ENCODE results near the gene LCT. TPM values are rescaled to one million over a fixed set of nuclear protein-coding genes. Genes with fewer than 3 reads are reported as not detected.

The LCT gene
- total and polyA plus RNA-seq, 2 of the 4 experiments (the other 2 are of a cell fraction) = under 0.01 TPM; not detected in 1

DNA sequence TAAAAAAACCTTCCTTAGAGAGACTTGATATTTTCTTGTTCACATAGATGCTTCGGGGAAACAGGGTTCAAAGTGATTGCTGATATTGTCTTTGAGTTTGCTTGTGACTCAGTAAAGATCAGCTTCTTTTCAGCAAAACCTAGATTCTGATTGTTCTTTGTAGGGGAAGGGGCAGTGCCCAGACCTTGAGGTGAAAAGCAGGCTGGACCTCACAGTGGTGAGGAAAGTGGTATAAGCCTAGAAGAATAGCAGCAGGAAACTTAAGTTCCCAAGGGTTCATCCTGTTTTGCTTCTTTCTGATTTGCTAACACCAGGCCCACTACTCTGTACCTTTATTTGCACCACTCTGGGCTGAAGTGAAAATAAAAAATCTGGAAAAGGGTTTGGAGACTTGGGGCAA lies 74.5 kb downstream of the LCT start:
- peaks cover 21% of the 10 kb centered on the region in 2 experiments for H3K79me1 ChIP-seq (ENCODE audit: low read depth in 1 of 2, low read length in 2 of 2)
- H4K91ac ChIP-seq (ENCODE audit: insufficient read depth, low read depth, low read length) = no peak overlapping the region
- no peak overlapping the region for H3K4me2 ChIP-seq (ENCODE audit: low read depth, low read length)
- POLR2A ChIA-PET (ENCODE audit: unreplicated experiment) = no interaction called here
- peaks cover 3% of the 10 kb centered on the region; the same call in 1 of the 2 replicates for H3K9me1 ChIP-seq (ENCODE audit: insufficient read depth, low read length)
- H2AFZ ChIP-seq (replicated peaks; ENCODE audit: low read length, poor library complexity) = no peak overlapping the region
- H3K9me3 ChIP-seq (ENCODE audit: control insufficient read depth, insufficient read depth, low read length) = no peaks in the 10 kb centered on the region
- no peak overlapping the region for H2BK120ac ChIP-seq (ENCODE audit: low read depth, low read length)
- in situ Hi-C loops (cut with MboI; ENCODE audit: low sequenced_read_pairs) = no loop called here
- ATAC-seq (ENCODE audit: low read depth) = no peak
- no peak overlapping the region for H2BK5ac ChIP-seq (ENCODE audit: low read depth, low read length, poor library complexity, severe bottlenecking)
- no peak overlapping the region for H2AK5ac ChIP-seq (ENCODE audit: low read depth, low read length)
- DNase-seq = no peak
- H3K27ac ChIP-seq (ENCODE audit: insufficient read depth, low read length) = no peak overlapping the region
- H4K5ac ChIP-seq (ENCODE audit: low read depth, low read length) = no peak overlapping the region
- H3K14ac ChIP-seq (replicated peaks; ENCODE audit: low read depth, low read length) = no peak overlapping the region
- H3K27me3 ChIP-seq (ENCODE audit: control insufficient read depth, insufficient read depth, low read length) = no peaks in the 10 kb centered on the region
- H3K4ac ChIP-seq (ENCODE audit: low read depth, low read length) = no peak overlapping the region
- dilution Hi-C loops (cut with HindIII; ENCODE audit: low sequenced_read_pairs, unreplicated experiment) = no loop called here
- H2AK9ac ChIP-seq (replicated peaks; ENCODE audit: low read depth, low read length, poor library complexity) = no peak overlapping the region
- no peak overlapping the region for H3K18ac ChIP-seq (ENCODE audit: low read depth, low read length)
- no peaks in the 10 kb centered on the region for H3K4me1 ChIP-seq (ENCODE audit: control insufficient read depth, insufficient read depth, low read length)
- no peak overlapping the region for H3K9ac ChIP-seq (ENCODE audit: low read depth, low read length)
- no peaks in the 10 kb centered on the region; the same call in 1 of the 2 replicates for H4K20me1 ChIP-seq (ENCODE audit: insufficient read depth, low read length)
- WGBS, 2 experiments (ENCODE audit: extremely low coverage in 2 of 2, insufficient read length in 1 of 2) = 100% methylated on average over 1 of the region's 1 CpG; no CpG with 5 or more reads in 1 of the 2 experiments
- H3K36me3 ChIP-seq (ENCODE audit: control insufficient read depth, insufficient read depth, low read length) = peaks cover 49% of the 10 kb centered on the region
- intact Hi-C loops (cut with micrococcal nuclease) = no loop called here
- H3K4me3 ChIP-seq (ENCODE audit: insufficient read depth, low read depth, low read length) = no peak overlapping the region
- no peak overlapping the region for H2BK15ac ChIP-seq (ENCODE audit: low read depth, low read length)
- H3K56ac ChIP-seq (ENCODE audit: extremely low read depth, insufficient read depth, low read length) = no peak overlapping the region
- no TSS peak for BruUV-seq (replicated peaks)
- H4K8ac ChIP-seq (ENCODE audit: low read depth in 2 of 2, low read length in 2 of 2) = no peak overlapping the region
- TF ChIP-seq MAZ (IDR thresholded peaks at IDR 0.05; ENCODE audit: borderline replicate concordance, low read depth, low read length) (no peak), RFX5 (IDR thresholded peaks at IDR 0.05; ENCODE audit: low read depth, low read length) (no peak), BHLHE40 (IDR thresholded peaks at IDR 0.05; ENCODE audit: low read depth, low read length) (no peak), NFE2L2 (IDR thresholded peaks at IDR 0.05; ENCODE audit: low read depth, low read length) (no peak), CEBPB (IDR thresholded peaks at IDR 0.05; ENCODE audit: low read depth, low read length) (no peak), POLR2A (IDR thresholded peaks at IDR 0.05; ENCODE audit: low read depth, low read length) (no peak), RCOR1 (IDR thresholded peaks at IDR 0.05; ENCODE audit: insufficient replicate concordance, low read length) (no peak), MAFK (IDR thresholded peaks at IDR 0.05; ENCODE audit: low read depth, low read length) (no peak), RAD21 (IDR thresholded peaks at IDR 0.05; ENCODE audit: low read length) (no peak), FOS (IDR thresholded peaks at IDR 0.05; ENCODE audit: low read depth, low read length) (no peak), SMC3 (IDR thresholded peaks at IDR 0.05; ENCODE audit: low read depth, low read length) (no peak)
- TF ChIP-seq, protein P1, sequence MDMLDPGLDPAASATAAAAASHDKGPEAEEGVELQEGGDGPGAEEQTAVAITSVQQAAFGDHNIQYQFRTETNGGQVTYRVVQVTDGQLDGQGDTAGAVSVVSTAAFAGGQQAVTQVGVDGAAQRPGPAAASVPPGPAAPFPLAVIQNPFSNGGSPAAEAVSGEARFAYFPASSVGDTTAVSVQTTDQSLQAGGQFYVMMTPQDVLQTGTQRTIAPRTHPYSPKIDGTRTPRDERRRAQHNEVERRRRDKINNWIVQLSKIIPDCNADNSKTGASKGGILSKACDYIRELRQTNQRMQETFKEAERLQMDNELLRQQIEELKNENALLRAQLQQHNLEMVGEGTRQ (IDR thresholded peaks at IDR 0.05; ENCODE audit: low read depth, low read length) = no peak
- TF ChIP-seq, protein P2, sequence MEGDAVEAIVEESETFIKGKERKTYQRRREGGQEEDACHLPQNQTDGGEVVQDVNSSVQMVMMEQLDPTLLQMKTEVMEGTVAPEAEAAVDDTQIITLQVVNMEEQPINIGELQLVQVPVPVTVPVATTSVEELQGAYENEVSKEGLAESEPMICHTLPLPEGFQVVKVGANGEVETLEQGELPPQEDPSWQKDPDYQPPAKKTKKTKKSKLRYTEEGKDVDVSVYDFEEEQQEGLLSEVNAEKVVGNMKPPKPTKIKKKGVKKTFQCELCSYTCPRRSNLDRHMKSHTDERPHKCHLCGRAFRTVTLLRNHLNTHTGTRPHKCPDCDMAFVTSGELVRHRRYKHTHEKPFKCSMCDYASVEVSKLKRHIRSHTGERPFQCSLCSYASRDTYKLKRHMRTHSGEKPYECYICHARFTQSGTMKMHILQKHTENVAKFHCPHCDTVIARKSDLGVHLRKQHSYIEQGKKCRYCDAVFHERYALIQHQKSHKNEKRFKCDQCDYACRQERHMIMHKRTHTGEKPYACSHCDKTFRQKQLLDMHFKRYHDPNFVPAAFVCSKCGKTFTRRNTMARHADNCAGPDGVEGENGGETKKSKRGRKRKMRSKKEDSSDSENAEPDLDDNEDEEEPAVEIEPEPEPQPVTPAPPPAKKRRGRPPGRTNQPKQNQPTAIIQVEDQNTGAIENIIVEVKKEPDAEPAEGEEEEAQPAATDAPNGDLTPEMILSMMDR (conservative IDR thresholded peaks at IDR 0.05; ENCODE audit: low read depth, low read length) = no peak
- CTCF ChIA-PET = interaction anchor here (1.3 kb wide), 1 partner anchor 10 kb away, joined by 3 read pairs; no protein-coding TSS in a partner anchor
- H3K23ac ChIP-seq (ENCODE audit: low read depth, low read length) = no peak overlapping the region
- no peak overlapping the region for H2BK20ac ChIP-seq (ENCODE audit: low read depth, low read length)

Measured in IMR-90 (cell line).